ENCODE results near the gene OCRL.

GRCh38 chrX:129574214-129574613 is 34.2 kb downstream of the OCRL start:
- TF ChIP-seq CTCF (IDR thresholded peaks at IDR 0.05), result no peak
- TF ChIP-seq POLR2A (IDR thresholded peaks at IDR 0.05), result no peak

All from uterus (tissue), 2 donors.